CMK (cell line): Measurements from ENCODE around the gene PGLYRP2.

Experiments used
- DNase-seq: peaks from one replicate; pipeline ENCODE4 v3.0.0-alpha.2; 2010; ENCODE audit warnings: low read depth

PGLYRP2 gene

DNA sequence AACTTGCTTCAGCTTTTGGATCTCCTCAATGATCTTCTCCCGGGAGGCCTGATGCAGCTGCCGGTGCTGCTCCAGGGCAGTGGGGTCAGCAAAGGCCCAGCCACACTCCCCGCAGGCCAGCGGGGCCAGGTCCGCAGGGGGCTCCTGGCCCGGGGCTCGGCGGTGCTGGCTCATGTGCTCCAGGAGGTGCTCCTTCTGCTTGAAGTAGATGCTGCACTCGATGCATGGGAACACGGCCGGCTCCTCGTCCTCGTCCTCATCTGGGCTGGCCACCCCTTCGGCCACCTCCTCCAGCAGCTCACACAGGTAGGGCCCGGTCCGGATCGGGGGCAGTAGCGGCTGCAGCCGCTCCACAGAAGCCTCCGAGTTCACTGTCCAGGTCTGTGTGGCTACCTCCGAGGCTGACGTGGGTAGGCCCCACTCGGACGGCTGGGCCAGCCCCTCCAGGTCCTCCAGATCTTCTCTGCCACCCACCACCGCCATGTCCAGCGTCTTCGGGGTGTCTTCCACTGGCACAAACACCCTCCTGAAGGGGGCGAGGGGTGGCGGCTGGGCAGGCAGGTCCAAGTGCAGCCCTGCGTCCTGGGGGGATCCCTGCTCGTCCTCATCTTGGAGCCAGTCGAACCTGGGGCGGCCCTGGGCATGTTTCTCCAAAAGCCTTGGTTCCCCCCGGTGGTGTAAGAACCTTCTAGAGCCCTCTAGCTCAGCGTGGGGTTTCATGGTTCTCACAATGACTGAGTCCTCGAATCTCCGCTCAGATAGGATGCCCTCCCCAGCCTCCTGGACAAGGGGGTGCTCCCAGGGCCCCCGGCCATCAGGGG, 39.3 kb downstream of the PGLYRP2 start:
- no peak for DNase-seq

DNA sequence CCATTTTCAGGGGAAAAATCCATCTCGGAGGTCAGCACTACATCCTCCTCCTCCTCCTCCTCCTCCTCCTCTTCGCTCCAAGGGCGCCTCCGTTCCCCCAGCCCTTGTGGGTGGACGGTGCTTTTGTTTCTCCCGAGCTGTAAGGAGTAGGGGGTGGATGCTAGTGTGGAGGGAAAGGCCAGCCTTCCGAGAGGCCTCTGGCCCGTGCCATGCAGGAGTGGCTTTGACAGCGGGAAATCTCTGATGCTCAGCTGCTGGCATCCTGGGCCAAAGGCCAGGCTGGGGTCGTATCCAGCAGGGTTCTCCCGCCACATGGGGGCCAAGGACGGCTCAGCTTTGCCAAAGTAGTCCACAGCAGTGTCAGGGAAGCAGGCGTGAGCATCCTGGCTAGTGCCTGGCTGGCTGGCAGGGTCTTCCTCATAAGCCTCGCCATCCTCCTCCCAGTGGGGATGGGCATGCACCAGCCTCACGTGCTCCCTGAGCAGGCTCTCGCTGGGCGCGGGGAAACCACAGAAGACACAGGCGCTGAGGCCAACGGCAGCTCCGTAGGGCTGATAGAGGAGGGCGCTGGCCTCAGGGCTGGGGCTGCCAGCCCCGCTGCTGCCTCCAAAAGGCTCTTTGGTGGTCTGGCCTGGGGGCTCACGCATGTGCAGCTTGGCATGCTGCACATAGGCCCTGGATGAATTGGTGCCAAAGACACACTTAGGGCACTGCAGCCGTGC, 40.1 kb downstream of the PGLYRP2 start:
- no peak for DNase-seq

DNA sequence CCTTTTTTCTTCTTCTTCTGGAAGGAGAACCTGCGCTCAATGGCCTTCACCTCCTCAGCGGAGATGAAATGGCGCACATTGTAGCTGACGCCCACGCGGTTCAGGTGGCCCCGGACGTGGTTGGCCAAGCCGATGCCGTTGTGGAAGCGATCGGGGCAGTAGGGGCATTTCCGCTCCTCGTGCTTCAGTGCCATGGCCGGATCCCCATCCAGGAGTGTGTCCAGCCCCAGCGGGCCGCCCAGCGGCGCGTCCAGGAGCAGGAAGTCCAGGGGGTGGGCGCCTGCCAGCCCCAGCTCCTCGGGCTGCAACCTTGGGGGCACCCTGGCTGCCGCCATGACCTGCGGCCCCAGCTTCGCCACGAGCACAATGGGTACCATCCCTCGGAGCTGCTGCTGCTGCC, 40.7 kb downstream of the PGLYRP2 start:
- no peak for DNase-seq

DNA sequence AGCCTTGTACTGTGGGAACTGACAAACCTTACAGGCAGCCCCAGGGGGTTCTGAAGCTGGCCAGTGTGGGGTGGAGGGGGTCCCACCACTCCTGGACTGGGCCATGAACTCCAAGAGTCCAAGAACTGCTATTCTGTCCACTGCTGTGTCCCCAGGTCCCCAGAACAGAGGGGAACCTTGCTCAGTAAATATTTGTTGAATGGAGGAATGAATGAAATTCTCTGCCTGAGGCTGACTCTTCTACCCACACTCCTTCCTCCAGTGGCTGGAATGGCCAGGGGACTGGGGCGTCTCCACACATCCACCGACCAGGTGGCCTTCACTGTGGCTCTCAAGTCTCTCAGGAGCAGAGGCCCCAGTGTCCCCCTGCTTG, 41.2 kb downstream of the PGLYRP2 start:
- no peak for DNase-seq

DNA sequence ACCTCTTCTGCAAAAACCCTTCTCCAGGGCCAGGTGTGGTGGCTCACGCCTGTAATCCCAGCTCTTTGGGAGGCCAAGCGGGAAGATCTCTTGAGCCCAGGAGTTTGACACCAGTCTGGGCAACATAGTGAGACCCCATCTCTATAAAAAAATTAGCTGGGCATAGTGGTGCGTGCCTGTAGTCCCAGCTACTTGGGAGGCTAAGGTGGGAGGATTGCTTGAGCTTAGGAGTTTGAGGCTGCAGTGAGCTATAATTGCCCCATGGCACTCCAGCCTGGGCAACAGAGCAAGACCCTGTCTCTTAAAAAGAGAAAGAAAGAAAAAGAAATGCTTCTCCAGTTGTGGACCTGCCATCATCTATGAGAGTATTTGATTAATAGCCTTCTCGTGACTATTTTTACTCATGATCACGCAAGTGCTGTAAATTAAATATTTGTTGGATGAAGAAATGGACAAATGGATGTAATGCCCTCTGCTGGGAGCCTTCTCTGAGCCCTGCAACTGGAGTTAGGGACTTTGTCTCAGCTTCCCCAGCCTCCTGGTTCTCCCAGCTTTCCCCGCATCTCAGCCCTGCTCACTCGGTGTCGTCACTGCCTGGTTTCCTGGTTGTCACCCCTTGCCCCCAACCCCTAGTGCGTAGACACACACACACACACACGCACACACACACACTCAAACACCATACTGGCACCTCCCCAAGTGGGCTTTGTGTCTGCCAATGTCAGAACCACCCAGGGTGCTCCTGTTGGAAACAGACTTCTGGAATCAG, 41.8 kb downstream of the PGLYRP2 start:
- DNase-seq = no peak

DNA sequence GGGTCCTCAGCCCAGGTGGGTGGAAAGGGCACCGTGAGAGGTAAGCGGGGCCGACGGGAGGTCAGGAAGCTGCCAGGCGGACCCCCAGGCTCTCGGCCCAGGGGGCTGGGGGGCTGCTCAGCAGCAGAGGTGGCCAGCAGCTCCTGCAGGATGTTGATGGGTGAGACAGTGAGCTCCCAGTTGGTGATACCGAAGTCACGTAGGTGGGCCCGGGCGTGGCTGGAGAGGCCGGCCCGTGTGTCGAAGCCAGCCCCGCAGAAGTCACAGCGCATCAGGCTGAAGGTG, 42.5 kb downstream of the PGLYRP2 start:
- DNase-seq = no peak

DNA sequence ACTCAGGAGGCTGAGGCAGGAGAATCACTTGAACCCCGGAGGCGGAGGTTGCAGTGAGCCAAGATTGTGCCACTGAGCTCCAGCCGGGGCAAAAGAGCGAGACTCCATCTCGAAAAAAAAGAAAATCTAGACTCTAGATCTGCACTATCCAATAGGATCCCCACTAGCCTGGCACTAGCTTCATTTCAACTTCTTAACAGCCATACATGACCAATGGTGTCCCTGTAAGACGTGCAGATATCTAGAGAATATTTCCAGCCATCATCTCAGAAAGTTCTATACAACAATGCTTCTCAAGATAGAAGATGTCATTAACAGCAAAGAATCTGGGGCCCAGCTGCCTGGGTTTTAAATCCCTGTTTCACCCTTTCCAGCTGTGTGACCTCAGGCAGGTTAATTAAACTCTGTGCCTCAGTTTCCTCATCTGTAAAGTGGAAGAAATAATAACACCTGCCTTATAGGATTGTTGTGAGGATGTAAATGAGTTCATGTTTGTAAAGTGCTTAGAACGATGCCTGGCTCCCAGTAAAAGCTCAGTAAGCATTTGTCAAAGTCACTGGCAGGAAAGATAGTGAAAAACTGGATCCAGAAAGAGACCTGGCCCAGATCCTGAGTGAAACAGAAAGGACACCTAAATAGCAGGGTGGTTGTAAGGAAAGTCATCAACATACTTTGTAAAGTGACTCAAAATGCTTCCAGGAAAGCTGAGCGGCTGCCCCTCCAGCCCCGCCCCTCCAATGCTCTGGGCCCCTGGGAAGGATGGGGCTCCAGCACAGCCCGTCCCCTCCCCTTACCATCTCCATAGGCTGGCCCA, 43.1 kb downstream of the PGLYRP2 start:
- DNase-seq = no peak

DNA sequence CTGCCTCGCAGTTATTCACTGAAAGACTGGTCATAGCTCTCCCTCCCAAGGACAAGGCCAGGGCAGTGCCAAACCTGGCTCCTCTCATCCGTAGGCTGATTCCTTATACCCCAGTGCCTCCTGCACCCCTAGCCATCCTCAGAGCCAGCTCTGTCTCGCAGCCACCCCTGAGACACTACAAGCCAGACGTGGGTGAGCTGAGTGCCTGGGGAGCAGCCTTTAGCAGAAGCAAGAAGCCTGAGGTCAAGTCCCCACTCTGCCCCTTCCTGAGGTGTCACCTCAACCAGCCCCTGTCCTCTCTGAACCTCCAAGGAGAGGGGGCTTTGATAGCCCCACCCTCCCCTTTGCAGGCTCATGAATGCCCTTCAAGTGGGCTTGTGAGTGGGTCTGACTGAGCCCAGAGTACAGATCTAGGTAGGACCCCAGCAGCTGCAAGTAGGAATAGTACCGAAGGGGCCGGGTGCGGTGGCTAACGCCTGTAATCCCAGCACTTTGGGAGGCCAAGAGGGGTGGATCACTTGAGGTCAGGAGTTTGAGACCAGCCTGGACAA, 45.7 kb downstream of the PGLYRP2 start:
- DNase-seq = no peak

DNA sequence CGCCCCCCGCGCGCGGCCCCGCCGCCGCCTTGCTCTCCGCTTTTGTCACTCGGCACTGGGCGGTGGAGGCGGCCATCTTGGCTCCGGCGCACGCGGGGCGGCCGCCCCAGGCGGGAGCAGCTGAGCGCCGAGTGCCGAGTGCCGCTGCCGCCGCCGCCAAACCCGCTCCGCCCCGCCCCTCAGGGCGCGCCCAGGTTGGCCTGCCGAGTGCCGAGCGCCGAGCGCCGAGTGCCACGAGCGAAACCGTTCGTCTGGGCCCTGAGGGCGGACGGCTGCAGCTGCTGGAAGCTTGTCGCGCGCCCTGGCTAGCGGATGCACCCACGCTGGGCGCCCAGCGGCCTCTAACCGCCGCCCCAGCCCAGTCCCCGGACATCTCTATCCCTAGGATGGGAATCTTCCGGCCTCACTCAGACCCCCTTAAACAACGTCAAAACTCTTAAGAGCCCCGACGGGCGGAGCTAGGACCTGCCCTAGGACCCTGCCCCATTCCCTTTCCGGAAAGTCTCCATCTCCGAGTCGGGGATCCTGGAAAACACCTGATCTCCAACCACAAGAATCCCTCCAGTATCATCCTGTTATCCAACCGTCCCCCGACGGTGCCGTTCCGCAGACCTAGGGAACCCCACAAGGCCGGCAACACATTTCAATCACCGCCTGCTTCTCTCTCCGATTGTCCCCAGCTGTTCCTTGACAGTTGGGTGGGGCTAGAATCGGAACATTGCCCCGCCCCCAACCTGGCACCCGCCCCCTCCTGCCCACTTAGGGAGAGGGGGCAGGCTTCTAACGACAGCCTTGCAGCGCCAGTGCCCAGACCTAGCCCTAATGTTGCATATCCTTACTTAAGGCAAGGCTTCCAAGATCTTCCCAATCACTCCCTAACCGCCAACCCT, 46.4 kb downstream of the PGLYRP2 start:
- DNase-seq = peak; percentile 59

DNA sequence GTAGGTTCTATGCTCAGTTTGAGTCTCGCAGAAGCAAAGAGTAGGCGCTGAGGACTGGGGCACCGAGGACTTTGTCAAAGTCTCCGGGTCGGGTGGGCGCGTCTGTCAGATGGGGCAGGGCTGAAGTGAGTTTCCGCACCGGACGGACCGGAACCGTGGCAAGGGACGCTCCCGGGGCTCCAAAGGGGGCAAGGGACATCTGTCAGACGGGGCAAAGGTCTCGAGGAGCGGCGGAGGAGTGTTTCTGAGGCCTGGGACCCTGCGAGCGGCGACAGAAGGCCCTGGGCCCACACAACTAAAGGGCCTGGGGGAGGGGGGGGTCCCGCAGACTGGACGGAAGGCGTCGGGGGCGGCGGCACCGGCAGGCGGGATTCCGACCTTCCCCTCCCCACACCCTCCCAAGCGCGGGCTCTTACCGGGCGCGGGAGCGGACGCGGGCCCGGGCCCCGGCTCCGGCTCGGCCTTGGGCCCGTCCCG, 47.2 kb downstream of the PGLYRP2 start:
- no peak for DNase-seq

DNA sequence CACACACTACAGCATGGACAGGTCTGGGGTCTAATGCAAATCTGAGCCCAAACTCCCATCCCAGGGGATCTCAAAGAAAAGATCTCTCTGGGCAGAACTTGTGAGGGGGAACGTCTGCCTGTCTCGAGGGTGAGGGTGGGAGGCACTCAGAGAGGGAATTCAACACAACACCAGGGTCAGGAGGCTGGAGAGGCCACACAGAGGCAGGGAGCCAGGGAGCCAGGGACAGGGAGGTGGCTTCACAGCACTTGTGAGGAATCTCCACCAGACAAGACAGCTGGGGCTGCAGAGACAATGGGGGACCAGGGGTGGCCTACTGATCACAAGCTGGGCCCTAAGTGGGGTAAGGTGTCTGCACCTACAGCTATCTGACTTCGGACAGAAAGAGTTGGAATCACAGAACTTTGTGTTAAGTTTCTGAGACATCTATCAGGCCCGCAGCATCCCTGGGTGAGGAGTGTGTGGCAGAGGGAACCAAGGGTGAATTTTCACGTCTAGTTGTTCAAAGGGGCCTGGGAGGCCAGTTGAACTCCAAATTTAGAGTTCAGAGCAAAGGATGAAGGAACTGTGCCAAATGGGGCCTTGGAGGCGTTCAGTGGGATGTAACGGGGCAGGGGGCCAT, 47.8 kb downstream of the PGLYRP2 start:
- no peak for DNase-seq

DNA sequence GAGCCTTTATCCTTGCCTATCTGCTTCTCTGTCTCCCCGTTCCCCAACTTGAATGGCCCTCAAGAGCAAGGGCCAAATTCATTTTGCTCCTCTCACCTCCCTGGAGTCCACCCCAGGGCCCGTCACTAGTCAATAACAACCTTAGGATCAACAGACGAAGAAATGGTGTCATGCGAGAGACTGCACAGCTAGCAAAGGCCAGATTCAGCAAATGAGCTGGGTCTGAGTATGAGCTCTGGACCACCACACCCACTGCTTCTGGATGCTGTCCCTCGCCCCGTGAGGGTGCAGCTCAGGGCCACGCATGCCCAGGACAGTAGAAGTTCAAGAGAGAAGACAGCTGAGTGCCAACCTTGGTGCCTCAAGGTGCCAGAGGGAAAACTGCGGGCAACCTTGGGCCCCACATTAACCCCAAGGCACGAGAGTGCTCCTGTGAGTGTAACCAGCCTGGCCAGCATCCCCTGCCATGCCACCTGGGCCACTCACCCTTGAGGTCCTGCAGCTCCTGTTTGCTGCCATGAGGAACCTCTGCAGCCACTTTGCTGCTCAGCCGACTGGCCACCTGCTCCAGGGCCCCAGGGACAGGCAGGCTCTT, 48.7 kb downstream of the PGLYRP2 start:
- no peak for DNase-seq

DNA sequence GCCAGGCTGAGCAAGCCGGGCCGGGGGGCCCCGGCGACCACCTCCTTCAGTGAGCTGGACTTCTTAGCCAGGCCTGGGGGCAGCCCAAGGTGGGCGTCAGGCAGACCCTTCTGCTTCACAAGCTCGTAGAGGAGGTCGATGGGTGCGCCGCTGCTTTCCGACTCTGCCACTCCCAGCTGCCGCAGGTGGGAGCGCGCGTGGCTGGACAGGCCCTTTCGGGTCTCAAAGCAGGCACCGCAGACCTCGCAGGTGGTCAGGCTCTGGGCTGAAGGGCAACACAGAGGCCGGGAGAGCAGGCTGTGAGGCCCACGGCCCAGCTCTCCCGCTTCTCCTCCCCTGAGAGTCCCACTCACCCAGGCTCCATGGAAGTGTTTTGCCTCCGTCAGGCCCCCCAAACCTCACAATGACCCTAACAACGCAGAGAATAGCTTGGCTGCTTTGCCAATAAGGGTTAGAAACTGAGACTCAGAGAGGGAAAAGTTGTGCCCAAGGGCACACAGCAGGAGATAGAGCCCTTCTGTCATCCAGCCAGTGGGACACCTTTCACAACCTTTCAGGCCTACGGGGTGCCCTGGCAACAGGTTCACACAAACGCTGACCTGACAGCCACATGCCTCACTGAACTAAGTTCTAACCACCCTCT, 49.4 kb downstream of the PGLYRP2 start:
- DNase-seq = no peak

DNA sequence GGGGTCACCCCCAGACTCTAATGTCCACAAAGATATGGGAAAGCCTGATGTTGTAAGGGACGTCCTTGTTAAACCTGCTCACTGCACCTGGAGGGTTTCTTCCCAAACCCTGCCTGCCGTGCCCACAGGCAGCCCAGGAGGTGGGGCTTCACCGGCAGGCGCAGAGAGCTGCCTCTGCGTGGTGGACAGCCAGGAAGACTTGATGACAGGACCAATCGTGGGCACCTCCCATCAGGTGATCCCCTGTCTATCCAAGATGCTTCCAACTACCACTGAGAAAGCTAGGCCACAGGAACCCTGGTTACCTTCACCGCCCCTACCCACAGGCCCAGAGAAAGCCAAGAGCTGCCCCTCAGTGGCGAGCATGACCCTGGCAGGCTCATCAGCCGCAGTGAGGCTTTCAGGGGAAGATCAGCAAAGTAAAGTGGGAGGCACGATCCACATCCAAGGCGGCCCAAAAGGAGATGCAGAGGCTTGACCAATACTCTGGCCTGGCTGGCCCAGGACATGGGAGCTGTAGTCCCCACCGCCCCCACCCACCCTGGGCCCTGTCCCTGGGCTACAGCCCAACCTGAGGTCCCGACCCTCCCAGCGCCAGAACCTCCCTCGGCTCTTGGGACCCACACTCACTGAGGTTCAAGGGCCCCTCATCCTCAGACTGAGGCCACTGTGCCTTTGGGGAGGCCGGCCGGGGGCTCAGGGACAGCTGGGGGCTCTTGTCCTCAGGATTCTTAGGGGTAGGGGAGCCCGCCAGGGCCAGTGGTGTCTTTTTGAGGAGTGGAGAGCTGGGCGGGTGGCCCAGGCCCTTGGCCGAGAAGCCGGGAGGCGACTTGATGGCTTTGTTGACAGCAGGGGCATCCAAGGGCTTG, 50.1 kb downstream of the PGLYRP2 start:
- DNase-seq = no peak

DNA sequence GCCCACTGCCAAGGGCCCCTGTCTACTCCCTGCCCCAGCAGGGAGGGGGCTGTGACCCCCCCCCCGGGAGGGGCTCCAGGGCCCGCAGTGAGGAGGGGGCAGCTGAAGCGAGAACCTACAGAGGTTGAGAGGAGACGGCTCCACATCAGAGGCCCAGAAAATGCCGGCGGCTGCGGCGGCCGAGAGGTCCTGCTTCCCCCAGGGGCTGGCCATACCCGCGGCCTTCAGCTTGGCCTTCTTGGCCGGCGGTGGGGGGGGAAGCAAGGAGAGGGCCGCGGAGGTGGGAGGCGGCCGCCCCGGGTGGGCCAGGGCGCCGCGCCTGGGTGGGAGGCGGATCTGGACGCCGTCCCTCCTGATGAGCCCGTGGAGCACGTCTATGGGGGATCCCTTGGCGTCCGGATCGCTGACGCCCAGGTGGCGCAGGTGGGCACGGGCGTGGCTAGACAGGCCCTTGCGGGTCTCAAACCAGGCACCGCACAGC, 51.3 kb downstream of the PGLYRP2 start:
- DNase-seq = no peak

DNA sequence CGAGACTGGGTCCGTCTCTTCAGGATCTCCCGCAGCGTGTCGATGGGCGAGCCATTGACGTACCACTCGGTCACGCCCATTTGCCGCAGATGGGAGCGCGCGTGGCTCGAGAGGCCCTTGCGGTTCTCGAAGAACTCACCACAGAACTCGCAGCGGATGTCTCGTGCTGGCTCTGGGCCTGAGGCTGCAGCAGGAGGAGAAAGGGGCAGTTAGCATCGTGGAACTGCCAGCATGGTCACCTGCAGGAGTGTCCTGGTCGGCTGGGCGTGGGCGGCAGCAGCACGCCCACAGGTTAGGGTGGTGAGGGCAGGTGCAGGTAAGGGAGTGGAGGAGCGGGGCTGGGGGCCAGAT, 52.0 kb downstream of the PGLYRP2 start:
- no peak for DNase-seq

DNA sequence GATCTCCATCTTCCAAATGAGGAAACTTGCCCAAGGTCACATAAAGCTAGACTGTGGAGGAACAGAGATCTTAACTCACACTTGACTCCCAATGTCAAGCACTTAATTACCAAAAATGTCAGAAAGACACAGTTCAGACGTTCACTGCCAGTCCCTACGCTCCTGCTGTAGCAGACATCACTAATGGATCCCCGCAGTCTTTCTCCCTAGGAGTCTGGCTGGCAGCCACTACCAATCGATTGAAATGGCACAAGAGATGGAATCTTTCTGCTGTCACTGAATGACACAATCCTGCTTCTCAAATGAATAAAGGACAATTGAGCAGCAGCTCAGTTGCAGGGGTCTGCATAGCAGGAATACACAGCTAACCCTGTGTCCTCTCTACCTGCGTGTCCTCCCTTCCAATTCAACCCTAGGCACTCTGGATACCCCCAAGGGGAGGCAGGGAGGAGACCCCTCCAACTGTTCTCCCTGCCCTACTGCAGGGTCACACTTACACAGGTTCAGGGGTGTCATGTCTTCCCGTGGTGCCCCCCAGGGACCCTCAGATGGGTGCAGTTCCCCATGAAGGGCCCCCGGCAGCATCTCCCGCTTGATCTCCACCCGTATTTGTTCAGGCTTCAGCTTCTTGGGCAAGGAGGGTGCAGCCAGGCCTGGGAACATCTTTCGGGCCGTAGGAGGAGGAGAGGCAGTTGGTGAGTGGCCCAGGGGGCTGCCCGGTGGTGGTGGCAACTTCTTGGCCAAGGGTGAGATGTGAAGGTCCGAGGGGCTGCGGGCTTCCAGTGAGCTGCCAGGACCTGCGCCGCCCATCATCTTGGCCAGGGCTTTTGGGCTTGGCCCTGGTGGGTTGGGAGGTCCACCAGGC, 52.6 kb downstream of the PGLYRP2 start:
- no peak for DNase-seq
